Progenitor cell of endocrine pancreas (in vitro differentiated cells): ENCODE data around the gene PNPLA3. TPM values are rescaled to one million over a fixed set of nuclear protein-coding genes. Genes with fewer than 3 reads are reported as not detected.
A peak's percentile ranks its signal among the peaks of the same experiment; 100 is the strongest.

Source experiments
- DNase-seq: peaks from one replicate; pipeline ENCODE4 v3.0.0; 2021; ENCODE audit warnings: low spot score; ENCODE audit not compliant: unreplicated experiment
- H3K27ac Mint-ChIP-seq: 2 replicates; pipeline ENCODE4 v1.8.0; 2021; ENCODE audit warnings: mild to moderate bottlenecking, moderate library complexity, mixed read lengths
- H3K27me3 Mint-ChIP-seq: 2 replicates; pipeline ENCODE4 v1.8.0; 2021; ENCODE audit warnings: mixed read lengths
- H3K36me3 Mint-ChIP-seq: 2 replicates; pipeline ENCODE4 v1.8.0; 2022; ENCODE audit warnings: mixed read lengths; ENCODE audit not compliant: insufficient read depth
- H3K4me1 Mint-ChIP-seq: 2 replicates; pipeline ENCODE4 v1.8.0; 2021; ENCODE audit warnings: low read depth, mixed read lengths
- H3K4me3 Mint-ChIP-seq: 2 replicates; pipeline ENCODE4 v1.8.0; 2021; ENCODE audit warnings: low read depth, mild to moderate bottlenecking, moderate library complexity, mixed read lengths
- H3K9me3 Mint-ChIP-seq: 2 replicates; pipeline ENCODE4 v1.8.0; 2021; ENCODE audit warnings: low read depth, mixed read lengths
- CTCF ChIP-seq: fragments of 200-600 bp; sonication (generic); IDR thresholded peaks from one replicate; pipeline ENCODE4 v1.5.0; 2021; ENCODE audit warnings: antibody characterized with exemption, mild to moderate bottlenecking; ENCODE audit not compliant: unreplicated experiment
- total RNA-seq: library from RNA; stranded (reverse); gene quantifications from 2 replicates; pipeline ENCODE4 v1.2.1, GENCODE V29; 2021

Gene PNPLA3
- total RNA-seq, 1 donor from 2014 or later, result 11.4 TPM

- Mint-ChIP-seq H3K36me3 (peaks cover 16% of the 10 kb centered on the region), H3K27me3 (no peaks in the 10 kb centered on the region), H3K27ac (no peak overlapping the region), H3K4me1 (no peaks in the 10 kb centered on the region), H3K4me3 (no peak overlapping the region), H3K9me3 (no peaks in the 10 kb centered on the region)
- no peak for DNase-seq
- no peak for TF ChIP-seq CTCF
Observed at GRCh38 chr22:43944670-43945430, 21.2 kb downstream of the PNPLA3 start.

GRCh38 chr22:43945632-43946383 is 22.2 kb downstream of the PNPLA3 start:
- Mint-ChIP-seq H3K27ac (no peak overlapping the region), H3K36me3 (peaks cover 16% of the 10 kb centered on the region)

GRCh38 chr22:43946384-43946667 is 22.7 kb downstream of the PNPLA3 start:
- TF ChIP-seq CTCF, result no peak
- Mint-ChIP-seq H3K9me3 (no peaks in the 10 kb centered on the region), H3K27ac (no peak overlapping the region), H3K4me1 (no peaks in the 10 kb centered on the region), H3K27me3 (no peaks in the 10 kb centered on the region), H3K36me3 (peaks cover 16% of the 10 kb centered on the region), H3K4me3 (no peak overlapping the region)
- no peak for DNase-seq

More at GRCh38 chr22:43945632-43946383, 22.2 kb downstream of the PNPLA3 start:
- H3K27me3 Mint-ChIP-seq, result no peaks in the 10 kb centered on the region
- no peaks in the 10 kb centered on the region for H3K4me1 Mint-ChIP-seq
- peak; percentile 54 for DNase-seq
- H3K4me3 Mint-ChIP-seq, result no peak overlapping the region
- TF ChIP-seq CTCF, result peak; percentile 70
- no peaks in the 10 kb centered on the region for H3K9me3 Mint-ChIP-seq

- Mint-ChIP-seq H3K36me3 (peaks cover 5% of the 10 kb centered on the region), H3K9me3 (no peaks in the 10 kb centered on the region), H3K4me3 (no peak overlapping the region), H3K4me1 (peaks cover under 1% of the 10 kb centered on the region), H3K27ac (no peak overlapping the region), H3K27me3 (no peaks in the 10 kb centered on the region)
- DNase-seq, result no peak
- no peak for TF ChIP-seq CTCF
Observed at GRCh38 chr22:43948836-43949406, 25.3 kb downstream of the PNPLA3 start.

GRCh38 chr22:43951391-43951790 is 27.8 kb downstream of the PNPLA3 start:
- H3K4me3 Mint-ChIP-seq, result no peak overlapping the region

More at GRCh38 chr22:43951391-43951790, 27.8 kb downstream of the PNPLA3 start:
- Mint-ChIP-seq H3K4me1 (peaks cover 13% of the 10 kb centered on the region), H3K27me3 (no peaks in the 10 kb centered on the region), H3K36me3 (peaks cover under 1% of the 10 kb centered on the region), H3K9me3 (no peaks in the 10 kb centered on the region), H3K27ac (no peak overlapping the region)
- no peak for TF ChIP-seq CTCF
- DNase-seq, result no peak
